HG03575 (cell line): ENCODE measurements around the gene ANKMY1.
"Not testable (repeated sequence)": the region's sequence is repeated elsewhere in the genome, so short reads cannot be mapped to it uniquely, and the experiment has no call there.

Source experiments
- ATAC-seq: cut with Tn5 transposase; IDR thresholded peaks from one replicate; pipeline ENCODE4 v1.9.1; 2021; ENCODE audit not compliant: unreplicated experiment, insufficient number of reproducible peaks, low FRiP score; ENCODE audit errors: extremely low read depth

The ANKMY1 gene

GRCh38 chr2:240572141-240573031 lies 14.6 kb upstream of the ANKMY1 start:
- no peak for ATAC-seq

- ATAC-seq: no peak
These were observed 13.7 kb upstream of the ANKMY1 start for GRCh38 chr2:240571314-240571973.

DNA sequence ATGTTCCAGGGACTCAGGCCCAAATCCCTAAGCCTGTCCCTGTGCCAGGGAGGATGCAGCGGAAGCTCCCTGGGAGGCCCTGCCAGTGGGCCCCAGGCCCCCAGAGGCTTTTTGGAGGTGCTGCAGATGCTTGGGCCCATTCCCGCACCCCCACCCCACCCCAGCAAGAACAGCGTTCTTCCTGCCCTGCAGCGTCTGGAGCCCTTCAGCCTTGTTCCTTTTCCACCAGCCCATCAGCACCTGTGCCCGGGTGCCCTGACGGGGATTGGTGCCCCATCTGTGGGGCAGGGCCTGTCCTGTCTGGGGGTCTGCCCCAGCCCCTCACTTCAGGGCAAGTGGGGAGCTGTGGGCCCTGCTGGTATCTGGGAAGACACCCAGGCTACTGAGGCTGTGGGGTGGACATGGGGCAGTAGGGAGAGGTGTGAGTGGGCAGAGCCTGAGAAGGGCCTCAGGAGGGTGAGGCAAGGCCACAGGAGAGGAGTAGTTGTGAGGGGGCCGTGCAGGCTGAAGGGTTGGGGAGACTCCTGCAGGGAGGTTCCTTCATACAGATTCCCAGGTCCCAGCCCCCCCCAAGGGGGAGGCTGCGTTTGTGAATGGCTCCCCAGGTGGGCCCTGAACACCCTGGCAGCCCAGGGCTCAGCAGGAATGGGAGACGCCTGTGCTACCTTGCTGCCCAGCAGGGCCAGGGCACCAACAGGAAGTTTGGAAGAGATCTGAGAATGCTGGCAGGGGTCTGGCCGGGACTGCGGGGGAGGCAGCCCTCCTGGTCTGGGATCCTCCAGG lies 12.9 kb upstream of the ANKMY1 start:
- ATAC-seq: no peak

DNA sequence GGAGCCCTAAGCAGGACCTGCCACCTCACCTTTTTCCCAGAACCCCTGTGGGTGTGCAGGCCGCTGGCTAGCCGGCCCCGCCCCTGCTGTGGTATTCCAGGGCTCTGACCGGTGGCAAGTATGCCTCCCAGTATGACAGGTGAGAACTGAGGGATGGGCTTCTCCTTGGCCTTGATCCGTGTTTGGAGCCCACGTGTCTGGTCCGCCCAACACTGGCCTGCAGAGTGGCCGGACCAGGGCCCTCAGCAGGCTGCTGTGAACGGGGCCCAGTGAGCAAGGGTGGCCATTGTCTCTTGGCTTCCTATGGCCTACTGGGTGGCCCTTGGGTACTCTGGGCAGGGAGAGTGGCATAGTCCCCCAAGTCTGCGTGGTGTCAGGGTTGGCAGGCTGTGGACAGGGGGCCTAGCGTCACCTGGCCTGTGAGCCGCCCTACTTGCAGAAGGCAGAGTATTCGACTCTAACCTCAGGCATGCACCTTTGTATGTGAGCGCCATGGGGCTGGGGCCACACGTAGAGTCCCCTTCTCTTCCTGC lies 12.3 kb upstream of the ANKMY1 start:
- no peak for ATAC-seq

- ATAC-seq: no peak
These were observed 11.8 kb upstream of the ANKMY1 start for GRCh38 chr2:240569523-240569997.

- no peak for ATAC-seq
These were observed 11.1 kb upstream of the ANKMY1 start for GRCh38 chr2:240568678-240569522.

DNA sequence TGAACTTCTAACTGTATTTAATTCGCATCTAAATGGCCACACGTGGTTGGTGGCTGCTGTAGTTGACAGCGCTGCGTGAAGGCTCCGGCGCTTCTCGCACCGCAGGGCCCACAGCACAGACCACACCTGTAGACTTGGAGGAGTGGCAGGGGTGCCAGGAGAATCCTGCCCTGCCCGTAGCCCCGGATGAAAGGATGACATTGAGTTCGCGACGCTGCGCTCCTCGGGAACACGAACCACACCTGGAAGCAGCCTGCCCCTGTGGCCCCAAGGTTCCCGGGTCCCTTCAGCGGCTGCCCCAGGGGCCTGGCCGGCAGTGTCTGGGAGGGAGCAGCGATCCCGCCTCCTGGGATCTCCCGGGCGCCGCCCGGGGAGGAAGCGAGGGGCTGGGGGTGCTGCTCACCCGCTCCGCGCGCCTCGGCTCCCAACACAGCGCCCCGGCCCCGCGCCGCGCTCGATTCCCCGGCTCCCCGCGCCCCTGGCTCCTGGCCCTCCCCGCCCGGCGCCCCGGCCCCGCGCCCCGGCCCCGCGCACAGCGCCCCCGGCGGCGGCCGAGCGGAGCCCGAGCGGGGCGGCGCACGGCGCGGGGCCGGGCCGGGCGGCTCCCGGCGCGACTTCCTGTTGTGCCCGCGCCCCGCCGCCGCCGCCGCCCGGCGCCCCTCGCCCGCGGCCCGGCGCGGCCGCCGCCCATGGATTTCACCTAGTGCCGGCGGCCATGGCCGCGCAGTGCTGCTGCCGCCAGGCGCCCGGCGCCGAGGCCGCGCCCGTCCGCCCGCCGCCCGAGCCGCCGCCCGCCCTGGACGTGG lies 10.3 kb upstream of the ANKMY1 start, which contains the start of gene RNPEPL1:
RNPEPL1 (plus strand) TSS at position 613 of the 806 bp plus-strand sequence; CDS start at position 716, 103 bp downstream.
- no peak for ATAC-seq

- ATAC-seq: no peak
These were observed 9.5 kb upstream of the ANKMY1 start for GRCh38 chr2:240567137-240567871.

DNA sequence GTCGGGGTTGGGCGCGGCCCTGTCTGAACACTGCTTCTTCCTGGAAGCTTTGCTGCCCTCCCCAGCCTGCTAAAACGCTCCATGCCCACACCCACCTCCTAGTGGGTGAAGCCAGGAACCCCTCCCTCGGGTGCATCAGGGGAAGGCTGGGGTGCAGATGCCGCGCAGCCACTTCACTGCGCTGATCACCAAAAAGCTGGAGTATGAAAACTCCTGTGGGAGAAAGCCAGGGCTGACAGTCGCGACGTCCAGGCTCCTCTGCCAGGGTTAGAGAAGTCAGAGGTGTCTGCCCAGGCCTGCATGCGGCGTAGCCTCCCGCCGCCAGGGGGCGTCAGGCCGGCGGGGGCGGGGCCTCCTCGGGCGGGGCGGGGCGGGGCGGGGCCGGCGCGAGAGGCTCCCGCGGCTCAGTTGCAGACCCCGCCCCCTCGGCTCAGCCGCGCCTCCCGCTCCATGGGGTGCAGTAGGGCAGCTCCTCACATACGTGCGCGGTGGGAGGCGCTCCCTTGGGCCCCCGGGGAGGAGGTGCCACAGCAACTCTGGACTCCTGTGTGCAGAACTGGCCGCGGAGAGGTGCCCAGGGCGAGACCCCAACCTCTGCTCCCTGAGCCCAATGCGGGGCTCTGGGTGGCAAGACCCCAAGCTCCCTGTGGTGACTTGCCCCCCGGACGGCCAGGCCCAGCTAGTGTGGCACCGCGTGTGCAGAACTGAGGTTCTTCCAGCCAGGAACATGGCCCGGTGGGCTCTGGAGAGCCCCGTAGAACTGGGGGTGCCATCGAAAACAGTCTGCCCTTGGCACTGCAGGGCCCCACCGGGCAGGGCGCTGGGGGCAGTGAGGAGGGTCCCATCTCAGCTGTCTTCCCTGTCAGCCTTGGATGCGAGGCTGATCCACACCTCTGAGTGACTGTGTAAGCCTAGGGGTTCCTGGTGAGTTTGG lies 8.7 kb upstream of the ANKMY1 start:
- no peak for ATAC-seq

DNA sequence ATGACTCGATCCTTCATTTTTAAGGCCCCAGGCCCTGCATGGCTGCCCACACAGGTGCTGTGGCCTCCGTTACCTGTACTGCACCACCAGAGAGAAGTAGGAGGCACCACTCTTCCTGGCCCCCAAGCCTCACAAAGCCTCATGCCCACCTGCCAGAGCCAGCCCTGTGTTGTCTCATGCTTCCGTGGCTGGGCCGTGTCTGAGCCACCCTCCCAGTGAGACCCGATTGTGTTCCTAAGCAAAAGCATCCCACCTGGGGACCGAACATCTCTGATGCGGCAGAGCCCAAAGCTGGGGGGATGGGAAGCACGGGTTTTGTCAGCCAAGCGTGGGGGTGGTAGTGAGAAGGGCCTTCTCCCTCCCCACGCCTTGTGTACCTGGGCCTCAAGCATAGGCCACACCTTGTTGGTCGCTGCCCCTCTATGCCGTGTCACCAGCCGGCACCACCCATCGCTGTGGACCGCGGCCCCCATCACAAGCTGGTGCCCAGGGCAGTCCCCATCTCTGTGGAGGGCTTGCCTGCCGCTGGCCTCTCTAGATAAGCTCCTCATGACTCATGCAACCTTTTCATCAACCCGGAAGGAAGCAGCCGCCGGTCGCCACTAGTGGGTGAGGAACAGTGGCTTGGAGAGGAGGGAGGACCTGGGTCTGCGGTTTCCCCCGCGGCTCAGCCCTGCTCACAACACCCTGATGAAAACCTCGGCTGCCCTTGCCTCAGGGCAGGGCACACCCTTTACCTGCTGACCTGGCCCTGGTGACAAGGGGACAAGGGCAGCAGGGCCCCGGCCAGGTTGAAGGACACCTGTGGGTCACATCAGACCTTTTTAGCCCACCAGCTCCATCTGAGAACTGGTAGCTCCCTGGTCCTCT lies 7.8 kb upstream of the ANKMY1 start:
- ATAC-seq: no peak

DNA sequence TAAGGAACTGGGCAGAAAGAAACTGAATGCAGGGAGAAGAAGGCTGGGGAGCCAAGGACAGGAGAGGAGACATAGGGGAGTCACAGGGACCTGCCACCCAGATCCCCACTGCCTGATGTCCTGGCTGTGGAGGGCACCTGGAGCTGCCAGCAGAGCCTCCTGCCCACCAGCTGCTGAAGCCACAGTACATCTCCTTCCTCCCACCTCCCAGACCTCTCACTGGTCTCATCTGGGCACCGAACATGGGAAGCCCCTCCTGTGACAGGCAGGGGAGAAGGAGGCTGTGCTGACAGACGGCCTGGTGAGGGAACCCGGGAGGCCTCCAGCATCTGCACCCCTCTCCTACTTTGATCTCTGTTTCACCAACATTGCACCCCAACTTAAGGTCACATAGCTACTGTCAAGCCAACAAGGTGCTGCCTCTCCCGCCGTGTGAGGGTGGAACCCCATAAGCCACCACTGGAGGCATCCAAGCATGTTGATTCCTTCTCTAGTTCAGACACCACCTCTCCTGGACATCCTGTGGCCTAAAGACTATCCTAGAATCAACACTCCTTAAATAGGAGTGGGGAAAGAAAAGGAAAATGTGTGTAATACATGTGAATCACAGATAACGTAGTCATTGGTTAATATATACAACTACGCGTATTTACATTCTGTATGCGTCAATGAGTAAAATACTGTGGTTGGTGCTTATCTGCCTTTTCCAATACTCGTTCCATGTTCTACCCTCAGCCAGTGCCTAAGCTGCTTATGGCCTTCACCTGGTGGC lies 7.0 kb upstream of the ANKMY1 start:
- no peak for ATAC-seq

GRCh38 chr2:240563951-240564560 lies 6.3 kb upstream of the ANKMY1 start:
- no peak for ATAC-seq

DNA sequence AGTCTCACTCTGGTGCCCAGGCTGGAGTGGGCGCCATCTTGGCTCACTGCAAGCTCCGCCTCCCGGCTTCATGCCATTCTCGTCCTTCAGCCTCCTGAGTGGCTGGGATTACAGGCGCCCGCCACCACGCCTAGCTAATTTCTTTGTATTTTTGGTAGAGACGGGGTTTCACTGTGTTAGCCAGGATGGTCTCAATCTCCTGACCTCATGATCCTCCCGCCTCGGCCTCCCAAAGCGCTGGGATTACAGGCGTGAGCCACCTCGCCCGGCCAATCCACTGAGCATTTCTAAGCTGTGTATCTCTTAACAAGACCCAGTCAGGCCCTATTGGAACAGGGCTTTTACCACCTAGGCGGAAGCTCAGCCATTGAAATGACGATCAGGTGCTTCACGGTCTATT lies 5.4 kb upstream of the ANKMY1 start:
- not testable (repeated sequence) for ATAC-seq
